GM12873 (cell line): Measurements from ENCODE around the gene FANCD2.

ENCODE experiments used
- CTCF ChIP-seq: IDR thresholded peaks from 2 replicates; pipeline ENCODE4 v1.5.1; 2012; ENCODE audit warnings: low read depth, mild to moderate bottlenecking, moderate library complexity, low read length, control low read depth; ENCODE audit not compliant: insufficient read depth; ENCODE audit errors: missing control alignments

Gene FANCD2

DNA sequence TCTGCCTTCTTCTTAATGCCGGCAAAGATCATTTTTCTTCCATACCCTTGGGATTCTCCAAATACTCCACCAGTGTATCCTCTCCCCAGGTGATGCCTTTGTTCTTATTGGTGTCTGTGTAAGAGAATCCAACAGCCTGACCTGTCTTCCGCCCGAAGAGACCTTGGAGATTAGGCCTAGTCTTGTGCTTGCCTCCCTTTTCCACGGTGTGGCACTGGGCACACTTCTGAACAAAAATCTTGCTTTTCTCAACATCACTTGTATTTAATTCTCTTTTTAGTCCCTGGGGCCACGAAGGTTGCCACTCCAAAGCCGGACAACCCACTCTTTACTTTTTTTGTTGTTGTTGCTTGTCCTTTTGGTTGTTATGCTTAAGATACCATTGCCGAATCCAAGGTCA lies 25.6 kb upstream of the FANCD2 start:
- TF ChIP-seq CTCF, result no peak

DNA sequence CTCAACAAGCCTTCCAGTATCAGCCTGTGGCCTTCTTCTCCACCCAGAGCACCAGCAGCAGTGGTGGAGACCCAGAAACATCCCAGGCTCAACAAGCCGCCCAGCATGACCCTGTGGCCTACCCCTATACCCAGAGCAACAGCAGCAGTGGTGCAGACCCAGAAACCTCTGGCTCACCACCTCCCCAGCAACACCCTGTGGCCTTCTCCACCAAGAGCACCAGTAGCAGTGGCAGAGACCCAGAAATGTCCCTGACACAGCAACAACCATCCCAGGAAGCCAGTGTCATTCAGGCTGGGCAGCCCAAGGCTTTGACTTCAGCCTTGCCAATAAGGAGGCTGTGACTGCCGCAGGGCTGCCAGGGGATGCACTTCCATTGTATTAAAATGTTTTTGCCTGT lies 23.3 kb upstream of the FANCD2 start:
- TF ChIP-seq CTCF, result no peak

- no peak for TF ChIP-seq CTCF
Observed at GRCh38 chr3:10004506-10004905, 21.7 kb upstream of the FANCD2 start.

GRCh38 chr3:10004960-10005564 lies 21.2 kb upstream of the FANCD2 start:
- TF ChIP-seq CTCF, result no peak

GRCh38 chr3:10006048-10006761 lies 20.0 kb upstream of the FANCD2 start:
- no peak for TF ChIP-seq CTCF

GRCh38 chr3:10006762-10007090 lies 19.5 kb upstream of the FANCD2 start:
- TF ChIP-seq CTCF, result no peak

DNA sequence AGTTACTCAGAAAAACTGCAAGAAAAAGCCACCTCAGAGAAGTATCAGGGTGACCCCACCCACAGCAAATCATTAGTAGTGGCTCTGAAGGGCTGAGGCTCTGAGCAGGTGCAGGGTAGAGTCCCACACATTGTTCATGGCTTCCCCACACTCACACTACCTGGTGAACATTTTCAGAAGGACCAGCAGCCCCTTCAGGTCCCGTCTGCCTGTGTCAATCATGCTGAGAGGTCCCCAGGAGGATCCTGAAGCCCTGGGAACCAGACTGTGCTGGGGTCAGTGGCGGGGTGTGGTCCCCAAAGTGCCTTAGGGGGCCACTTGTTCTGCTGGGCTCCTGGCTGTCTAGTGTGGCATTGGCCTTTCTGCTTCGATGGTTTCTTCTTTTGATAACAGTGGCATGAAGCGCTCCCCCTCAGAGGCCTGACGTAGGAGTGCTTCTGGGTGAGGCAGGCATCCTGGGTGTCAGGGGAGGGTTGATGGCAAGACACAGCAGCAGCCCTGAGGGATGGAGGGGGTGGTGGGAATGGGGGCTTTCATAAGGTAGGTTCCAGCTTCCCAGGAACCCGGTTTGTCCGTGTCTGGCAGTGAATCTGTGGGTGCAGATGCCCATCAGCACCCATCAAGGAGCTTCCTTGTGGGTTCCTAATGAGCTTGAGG lies 19.0 kb upstream of the FANCD2 start:
- TF ChIP-seq CTCF, result no peak
